GM21576 (cell line): ENCODE measurements around the gene HOXB13.

Experiments used
- ATAC-seq: cut with Tn5 transposase; IDR thresholded peaks from one replicate; pipeline ENCODE4 v1.9.1; 2021; ENCODE audit warnings: mild to moderate bottlenecking, moderate library complexity; ENCODE audit not compliant: unreplicated experiment

HOXB13 gene

GRCh38 chr17:48715496-48716399 is 12.8 kb downstream of the HOXB13 start:
- ATAC-seq, result no peak

GRCh38 chr17:48711128-48711527 is 17.4 kb downstream of the HOXB13 start:
- ATAC-seq, result no peak

GRCh38 chr17:48704361-48705248 is 23.9 kb downstream of the HOXB13 start:
- ATAC-seq, result no peak

GRCh38 chr17:48701864-48702532 is 26.6 kb downstream of the HOXB13 start:
- ATAC-seq, result no peak

- no peak for ATAC-seq
Observed at GRCh38 chr17:48693178-48693577, 35.4 kb downstream of the HOXB13 start.

GRCh38 chr17:48692049-48692448 is 36.5 kb downstream of the HOXB13 start:
- ATAC-seq, result no peak

- no peak for ATAC-seq
Observed at GRCh38 chr17:48690655-48691054, 37.9 kb downstream of the HOXB13 start.

- ATAC-seq, result no peak
Observed at GRCh38 chr17:48681609-48682008, 46.9 kb downstream of the HOXB13 start.

GRCh38 chr17:48679385-48680096 is 49.0 kb downstream of the HOXB13 start:
- no peak for ATAC-seq

GRCh38 chr17:48678141-48678971 is 50.2 kb downstream of the HOXB13 start:
- ATAC-seq, result no peak

- no peak for ATAC-seq
Observed at GRCh38 chr17:48676963-48677558, 51.5 kb downstream of the HOXB13 start.
